WTC11 (cell line): ENCODE measurements around the gene ABHD10.

ENCODE experiments used
- CREM ChIP-seq: sonication (generic); formaldehyde crosslinking; IDR thresholded peaks from 2 replicates; pipeline ENCODE4 v1.8.1; 2022; ENCODE audit warnings: mild to moderate bottlenecking, missing genetic modification reagents, moderate library complexity
- FOXP1 ChIP-seq: sonication (generic); formaldehyde crosslinking; IDR thresholded peaks from 2 replicates; pipeline ENCODE4 v1.8.0; 2022; ENCODE audit warnings: missing genetic modification reagents, mild to moderate bottlenecking, moderate library complexity, borderline replicate concordance
- JUN ChIP-seq: sonication (generic); formaldehyde crosslinking; IDR thresholded peaks from 2 replicates; pipeline ENCODE4 v1.8.0; 2023; ENCODE audit warnings: mild to moderate bottlenecking, missing genetic modification reagents
- MYBL2 ChIP-seq: sonication (generic); formaldehyde crosslinking; IDR thresholded peaks from 2 replicates; pipeline ENCODE4 v1.8.1; 2023; ENCODE audit warnings: mild to moderate bottlenecking, moderate library complexity, missing genetic modification reagents
- NR2C2 ChIP-seq: sonication (generic); formaldehyde crosslinking; IDR thresholded peaks from 2 replicates; pipeline ENCODE4 v1.8.0; 2022; ENCODE audit warnings: mild to moderate bottlenecking, missing genetic modification reagents
- PREB ChIP-seq: sonication (generic); formaldehyde crosslinking; IDR thresholded peaks from 2 replicates; pipeline ENCODE4 v1.8.1; 2022; ENCODE audit warnings: mild to moderate bottlenecking, missing genetic modification reagents, moderate library complexity, borderline replicate concordance
- TCF7 ChIP-seq: sonication (generic); formaldehyde crosslinking; IDR thresholded peaks from 2 replicates; pipeline ENCODE4 v1.8.0; 2022; ENCODE audit warnings: mild to moderate bottlenecking, low read depth, missing genetic modification reagents, moderate library complexity
- USF1 ChIP-seq: sonication (generic); formaldehyde crosslinking; IDR thresholded peaks from 2 replicates; pipeline ENCODE4 v1.8.0; 2022; ENCODE audit warnings: mild to moderate bottlenecking, missing genetic modification reagents
- TF ChIP-seq, protein P1 (sequence below): fragments of 200-600 bp; IDR thresholded peaks from 2 replicates; pipeline ENCODE4 v1.8.0; 2022; ENCODE audit warnings: antibody characterized with exemption
- TF ChIP-seq, protein P2 (sequence below): sonication (generic); formaldehyde crosslinking; IDR thresholded peaks from 2 replicates; pipeline ENCODE4 v1.8.1; 2022; ENCODE audit warnings: low read depth, missing genetic modification reagents, borderline replicate concordance

GRCh38 chr3:112034436-112034835 lies 55.6 kb downstream of the ABHD10 start, which contains the start of gene TMPRSS7:
- TF ChIP-seq, protein P1, sequence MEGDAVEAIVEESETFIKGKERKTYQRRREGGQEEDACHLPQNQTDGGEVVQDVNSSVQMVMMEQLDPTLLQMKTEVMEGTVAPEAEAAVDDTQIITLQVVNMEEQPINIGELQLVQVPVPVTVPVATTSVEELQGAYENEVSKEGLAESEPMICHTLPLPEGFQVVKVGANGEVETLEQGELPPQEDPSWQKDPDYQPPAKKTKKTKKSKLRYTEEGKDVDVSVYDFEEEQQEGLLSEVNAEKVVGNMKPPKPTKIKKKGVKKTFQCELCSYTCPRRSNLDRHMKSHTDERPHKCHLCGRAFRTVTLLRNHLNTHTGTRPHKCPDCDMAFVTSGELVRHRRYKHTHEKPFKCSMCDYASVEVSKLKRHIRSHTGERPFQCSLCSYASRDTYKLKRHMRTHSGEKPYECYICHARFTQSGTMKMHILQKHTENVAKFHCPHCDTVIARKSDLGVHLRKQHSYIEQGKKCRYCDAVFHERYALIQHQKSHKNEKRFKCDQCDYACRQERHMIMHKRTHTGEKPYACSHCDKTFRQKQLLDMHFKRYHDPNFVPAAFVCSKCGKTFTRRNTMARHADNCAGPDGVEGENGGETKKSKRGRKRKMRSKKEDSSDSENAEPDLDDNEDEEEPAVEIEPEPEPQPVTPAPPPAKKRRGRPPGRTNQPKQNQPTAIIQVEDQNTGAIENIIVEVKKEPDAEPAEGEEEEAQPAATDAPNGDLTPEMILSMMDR, result no peak
- TF ChIP-seq, protein P2, sequence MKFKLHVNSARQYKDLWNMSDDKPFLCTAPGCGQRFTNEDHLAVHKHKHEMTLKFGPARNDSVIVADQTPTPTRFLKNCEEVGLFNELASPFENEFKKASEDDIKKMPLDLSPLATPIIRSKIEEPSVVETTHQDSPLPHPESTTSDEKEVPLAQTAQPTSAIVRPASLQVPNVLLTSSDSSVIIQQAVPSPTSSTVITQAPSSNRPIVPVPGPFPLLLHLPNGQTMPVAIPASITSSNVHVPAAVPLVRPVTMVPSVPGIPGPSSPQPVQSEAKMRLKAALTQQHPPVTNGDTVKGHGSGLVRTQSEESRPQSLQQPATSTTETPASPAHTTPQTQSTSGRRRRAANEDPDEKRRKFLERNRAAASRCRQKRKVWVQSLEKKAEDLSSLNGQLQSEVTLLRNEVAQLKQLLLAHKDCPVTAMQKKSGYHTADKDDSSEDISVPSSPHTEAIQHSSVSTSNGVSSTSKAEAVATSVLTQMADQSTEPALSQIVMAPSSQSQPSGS (CRISPR knock-in tag), result no peak
- no peak for TF ChIP-seq MYBL2 (CRISPR knock-in tag)
- no peak for TF ChIP-seq NR2C2 (CRISPR knock-in tag)
- TF ChIP-seq CREM (CRISPR knock-in tag), result no peak
- TF ChIP-seq TCF7 (CRISPR knock-in tag), result no peak
- TF ChIP-seq PREB (CRISPR knock-in tag), result no peak
- no peak for TF ChIP-seq USF1 (CRISPR knock-in tag)
- no peak for TF ChIP-seq JUN
- TF ChIP-seq FOXP1, result no peak
